ENCODE data around the gene TBPL2.
"Not testable (repeated sequence)": the region's sequence is repeated elsewhere in the genome, so short reads cannot be mapped to it uniquely, and the experiment has no call there.

TBPL2 gene

DNA sequence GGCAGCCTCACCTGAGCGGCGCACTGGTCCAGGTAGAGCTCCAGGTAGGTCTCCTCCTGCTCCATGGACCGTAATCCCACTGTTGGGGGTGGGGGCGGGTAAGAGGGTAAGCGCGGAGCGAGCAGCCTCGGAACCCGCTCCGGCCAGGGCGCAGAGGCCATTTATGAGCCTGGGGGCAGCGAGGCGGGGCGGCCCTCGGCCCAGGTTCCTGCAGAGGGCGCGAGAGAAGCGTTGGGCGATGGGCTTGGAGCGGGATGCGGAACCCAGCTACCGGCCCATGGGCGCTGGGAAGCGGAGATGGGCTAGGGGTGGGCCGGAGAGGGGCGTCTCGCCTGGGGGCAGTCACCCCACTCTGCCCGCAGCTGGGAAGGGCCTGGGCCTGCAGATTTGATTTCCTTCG is at the start of gene TBPL2:
Gene TBPL2 (minus strand): TSS at position 232 of the 400 bp plus-strand sequence. CDS start 167 bp downstream, at position 65.
- no peak for DNase-seq

DNA sequence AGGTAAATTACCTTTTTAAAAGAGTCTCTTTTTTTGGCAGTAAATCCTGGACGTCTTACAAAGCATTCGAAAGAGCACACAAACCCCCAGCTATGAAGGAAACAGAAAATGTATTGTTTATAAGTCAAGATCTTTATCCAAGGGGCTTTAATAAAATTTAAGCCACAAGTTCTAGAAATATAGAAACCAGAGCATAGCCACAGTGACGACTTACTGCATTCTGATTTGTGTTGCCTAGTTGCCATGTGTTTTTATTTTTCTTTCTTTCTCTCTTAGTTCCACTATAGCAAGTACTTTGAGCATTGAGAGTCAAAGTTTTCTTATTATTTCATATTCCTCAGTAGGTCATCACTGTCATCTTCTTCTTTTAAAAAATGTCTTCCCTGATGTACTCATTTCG is 47.8 kb upstream of the TBPL2 start:
- no peak for DNase-seq

DNA sequence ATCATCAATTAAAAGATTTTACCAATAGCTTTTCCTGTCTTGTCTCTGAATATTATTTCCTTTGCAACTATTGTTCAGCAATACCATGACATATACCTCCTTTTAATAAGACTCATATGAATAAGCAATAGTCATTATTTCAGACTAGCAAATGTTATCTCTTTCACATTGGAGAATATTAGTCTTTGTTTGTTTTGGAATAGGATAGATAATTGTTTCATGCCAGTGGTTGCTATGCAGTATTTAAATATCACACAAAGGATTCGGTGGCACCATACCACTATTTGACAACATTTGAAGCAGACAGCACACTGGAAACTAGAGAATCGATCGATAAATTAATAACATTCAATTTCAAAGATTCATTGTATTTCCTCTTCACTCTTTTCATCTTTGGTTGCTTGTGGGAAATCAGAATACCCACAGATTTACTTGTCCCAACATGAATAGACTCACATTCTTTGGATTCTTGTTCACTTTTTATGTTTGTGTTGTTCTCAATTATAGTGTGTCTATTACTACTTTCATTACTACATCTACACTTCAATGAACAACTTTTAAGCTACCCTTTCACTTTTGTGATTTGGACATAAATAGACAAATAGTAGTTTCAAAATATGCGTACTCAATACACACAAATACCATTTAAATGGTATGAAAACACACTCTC is 42.7 kb upstream of the TBPL2 start:
- no peak for DNase-seq

DNA sequence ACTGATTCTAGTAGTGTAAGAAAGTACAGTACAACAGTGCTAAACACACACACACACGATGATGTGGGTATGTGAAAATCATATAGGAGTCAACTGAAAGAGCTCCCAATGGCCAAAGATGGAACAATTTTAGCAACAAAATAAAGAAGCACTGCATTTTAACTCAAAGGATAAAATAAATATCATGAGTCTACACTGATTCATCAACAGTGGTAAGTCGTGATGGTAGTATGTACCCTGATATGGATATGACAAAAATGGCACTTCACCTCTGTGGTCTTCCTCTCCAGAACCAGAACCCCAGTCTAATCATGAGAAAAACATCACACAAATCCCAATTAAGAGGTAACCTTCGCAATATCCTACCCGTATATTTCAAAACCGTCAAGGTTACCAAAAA is 41.4 kb upstream of the TBPL2 start:
- DNase-seq, result no peak

DNA sequence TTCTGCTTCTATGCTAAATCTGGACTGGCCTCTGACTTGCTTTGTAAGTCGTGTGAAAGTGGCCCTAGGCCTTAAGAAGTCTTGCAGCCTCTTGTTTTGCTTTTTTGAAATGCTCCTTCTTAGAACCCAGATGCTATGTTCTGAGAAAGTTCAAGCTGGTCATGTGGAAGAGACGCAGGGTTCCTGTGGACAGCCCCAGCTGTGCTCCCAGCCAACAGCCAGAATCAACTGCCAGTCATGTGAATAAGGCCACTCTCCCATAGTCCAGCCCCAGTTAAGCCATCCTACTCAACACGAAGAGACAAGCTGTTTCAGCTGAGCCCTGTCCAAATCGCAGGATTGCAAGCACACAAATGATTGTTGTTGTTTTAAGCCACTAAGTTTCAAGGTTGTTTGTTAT is 37.3 kb upstream of the TBPL2 start:
- DNase-seq, result no peak

DNA sequence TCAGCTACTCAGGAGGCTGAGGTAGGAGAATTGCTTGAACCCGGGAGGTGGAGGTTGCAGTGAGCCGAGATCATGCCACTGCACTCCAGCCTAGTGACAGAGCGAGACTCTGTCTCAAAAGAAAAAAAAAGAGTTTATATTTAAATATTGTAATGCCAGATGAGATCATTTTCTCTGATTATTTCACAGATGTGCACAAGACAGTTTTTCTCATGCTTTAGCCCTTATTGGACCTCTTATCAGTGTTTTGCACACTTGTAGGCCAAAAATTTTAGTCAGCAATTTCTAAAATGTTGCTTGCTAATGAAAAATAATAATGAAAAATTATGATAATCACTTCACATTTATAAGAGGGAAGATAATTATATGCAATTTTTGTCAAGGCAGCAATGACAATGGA is 36.0 kb upstream of the TBPL2 start:
- not testable (repeated sequence) for DNase-seq

DNA sequence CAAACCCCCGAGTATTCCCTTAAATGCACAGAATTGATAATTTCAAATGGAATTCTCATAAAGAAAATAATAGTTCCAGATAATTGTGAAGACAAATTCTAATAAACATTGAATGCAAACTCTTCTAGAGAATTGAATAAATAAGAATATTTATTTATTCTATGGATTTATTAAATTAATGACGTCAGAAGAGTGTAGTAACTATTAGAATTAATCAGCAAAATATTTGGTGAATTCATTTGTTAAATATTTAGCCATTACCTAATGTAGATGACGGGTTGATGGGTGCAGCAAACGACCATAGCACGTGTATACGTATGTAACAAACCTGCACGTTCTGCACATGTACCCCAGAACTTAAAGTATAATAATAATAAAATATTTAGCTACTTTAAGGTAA is 33.4 kb upstream of the TBPL2 start:
- DNase-seq, result no peak

DNA sequence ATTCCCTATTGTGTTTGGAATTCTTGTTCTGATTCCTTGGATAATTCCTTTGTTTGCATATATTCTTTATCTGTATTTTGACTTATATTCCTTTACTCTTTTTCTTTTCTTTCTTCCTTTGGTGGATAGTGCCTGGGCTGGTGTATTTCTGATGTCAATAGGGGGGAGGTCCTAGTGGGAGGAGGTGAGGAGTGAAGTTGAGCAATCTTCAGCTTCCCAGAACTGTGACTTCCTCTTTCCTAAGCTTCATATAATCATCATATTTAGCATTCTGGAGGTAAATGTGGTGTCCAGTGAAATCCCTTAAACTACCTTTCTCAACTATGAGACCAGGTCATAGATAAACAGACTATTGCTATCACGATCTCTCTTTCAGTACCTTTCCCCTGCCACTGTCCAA is 29.6 kb upstream of the TBPL2 start:
- DNase-seq, result no peak

DNA sequence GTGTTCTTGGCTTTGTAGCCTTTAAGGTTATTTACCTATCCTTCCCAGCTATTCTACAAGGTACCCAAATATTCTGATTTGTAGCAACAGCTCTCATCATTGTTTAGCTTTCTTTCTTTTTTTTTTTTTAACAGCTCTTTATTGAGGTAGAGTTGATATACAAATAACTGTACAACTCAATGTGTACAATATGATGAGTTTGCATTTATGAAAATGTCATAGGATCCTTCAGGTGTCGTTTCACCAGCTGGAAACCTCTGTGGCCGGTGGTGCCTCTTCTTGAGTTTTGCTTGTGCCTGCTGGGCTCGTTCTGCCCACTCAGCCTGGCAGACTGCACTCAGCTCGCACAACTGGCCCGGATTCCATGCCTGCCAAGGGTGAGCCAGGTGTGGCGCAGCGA is 26.9 kb upstream of the TBPL2 start:
- DNase-seq, result no peak

DNA sequence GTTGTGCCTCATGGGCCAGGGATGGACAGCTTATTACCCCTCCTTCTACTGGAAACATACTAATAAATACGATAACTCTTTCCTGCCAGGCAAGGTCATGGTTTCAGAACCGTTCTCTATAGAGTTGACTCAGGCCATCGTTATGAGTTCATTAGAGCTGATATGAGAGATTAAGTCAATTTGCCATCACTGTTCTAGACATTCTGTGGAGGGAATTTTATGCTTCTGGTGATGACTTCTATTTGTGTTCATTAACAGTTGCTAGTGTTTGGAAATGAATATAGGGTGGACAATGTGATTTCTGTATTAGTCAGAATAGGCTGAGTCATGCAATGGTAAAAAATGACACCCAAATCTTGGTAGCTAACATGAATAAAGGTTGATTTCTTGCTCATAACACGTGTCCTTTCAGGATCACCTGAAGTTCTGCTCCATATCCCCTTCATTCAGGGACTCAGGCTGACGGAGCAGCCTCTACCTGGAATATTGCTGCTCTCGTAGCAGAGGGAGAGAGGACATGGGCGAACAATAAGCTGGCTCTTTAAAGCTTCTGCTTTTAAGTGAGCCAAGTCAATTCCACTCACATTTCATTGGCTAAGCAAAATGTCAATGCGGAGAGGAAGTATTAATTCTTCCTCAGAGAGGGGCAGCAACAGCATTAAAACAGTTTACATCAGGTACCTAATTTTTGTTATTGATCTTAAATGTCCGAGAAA is 18.5 kb upstream of the TBPL2 start:
- DNase-seq, result no peak

DNA sequence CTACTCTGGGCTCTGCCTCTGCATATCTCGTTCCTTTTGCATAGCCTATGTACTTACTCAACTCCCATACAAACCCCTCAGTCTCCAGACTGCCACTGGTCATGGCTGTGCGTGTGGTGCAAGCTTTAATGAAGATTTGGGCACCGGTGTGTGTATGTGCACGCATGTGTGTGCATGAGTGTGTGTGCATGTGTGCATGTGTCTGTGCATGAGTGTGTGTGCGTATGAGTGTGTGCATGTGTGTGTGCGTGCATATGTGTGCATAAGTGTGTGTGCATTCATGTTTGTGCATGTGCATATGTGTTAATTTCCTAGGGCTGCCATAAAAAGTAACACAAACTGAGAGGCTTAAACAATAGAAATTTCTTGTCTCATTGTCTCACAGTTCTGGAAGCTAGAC is 17.1 kb upstream of the TBPL2 start:
- DNase-seq, result no peak

DNA sequence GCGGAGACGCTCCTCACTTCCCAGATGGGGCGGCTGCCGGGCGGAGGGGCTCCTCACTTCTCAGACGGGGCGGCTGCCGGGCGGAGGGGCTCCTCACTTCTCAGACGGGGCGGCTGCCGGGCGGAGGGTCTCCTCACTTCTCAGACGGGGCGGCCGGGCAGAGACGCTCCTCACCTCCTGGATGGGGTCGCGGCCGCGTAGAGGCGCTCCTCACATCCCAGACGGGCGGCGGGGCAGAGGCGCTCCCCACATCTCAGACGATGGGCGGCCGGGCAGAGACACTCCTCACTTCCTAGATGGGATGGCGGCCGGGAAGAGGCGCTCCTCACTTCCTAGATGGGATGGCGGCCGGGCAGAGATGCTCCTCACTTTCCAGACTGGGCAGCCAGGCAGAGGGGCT is 16.0 kb upstream of the TBPL2 start:
- not testable (repeated sequence) for DNase-seq

DNA sequence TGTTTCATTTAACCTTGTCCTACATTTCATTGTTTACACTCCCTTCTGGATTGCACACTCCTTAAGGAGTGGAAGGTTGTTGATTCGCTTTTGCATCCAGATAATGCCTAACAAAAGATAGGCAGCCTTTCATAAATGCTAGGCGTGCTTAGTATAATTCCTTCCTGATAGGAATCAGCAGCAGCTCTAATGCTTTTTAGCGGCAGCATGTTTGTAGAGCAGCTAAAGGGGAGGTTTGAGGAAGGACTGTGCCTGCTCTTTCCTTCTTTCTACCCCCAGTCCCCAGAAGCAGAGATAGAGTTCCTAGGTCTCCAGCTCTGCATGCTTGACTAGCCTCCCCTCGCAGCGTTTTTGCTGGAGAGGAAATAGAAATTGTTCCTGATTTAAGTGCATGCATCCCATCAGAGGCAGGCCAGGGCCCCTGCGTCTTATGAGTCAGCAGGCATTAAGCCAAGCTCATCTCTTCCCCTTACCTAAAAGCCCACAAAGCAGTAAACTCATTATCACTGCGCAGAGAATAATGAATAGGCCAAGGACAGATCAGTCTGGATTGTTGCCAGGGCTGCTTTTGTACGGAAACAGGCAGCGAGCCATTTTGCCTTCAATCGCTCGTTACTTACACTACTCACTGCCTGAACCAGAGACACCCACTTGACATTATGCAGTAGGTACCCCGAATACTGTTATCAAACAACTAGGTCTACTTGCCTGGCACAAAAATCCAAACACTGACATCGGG is 14.0 kb upstream of the TBPL2 start:
- DNase-seq, result no peak

DNA sequence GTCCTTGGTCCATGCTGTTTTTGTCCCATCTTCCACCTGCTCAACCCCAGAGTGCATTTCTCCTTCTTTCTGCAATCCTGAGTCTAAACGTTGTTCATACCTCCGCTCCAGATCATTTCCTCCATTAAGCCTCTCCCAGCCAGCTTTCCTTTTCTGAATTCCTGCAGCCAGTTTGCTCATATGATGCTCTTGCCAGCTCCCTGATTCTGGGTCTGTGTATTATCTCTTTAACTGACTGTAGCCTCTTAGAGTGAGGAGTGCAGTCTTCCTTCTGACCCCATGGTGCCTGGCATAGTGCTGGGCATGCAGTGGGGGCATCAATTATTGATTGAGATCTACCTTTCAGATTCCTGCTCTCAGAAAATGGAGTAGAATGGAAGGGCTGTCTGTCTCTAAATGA is 11.5 kb upstream of the TBPL2 start:
- DNase-seq, result no peak

DNA sequence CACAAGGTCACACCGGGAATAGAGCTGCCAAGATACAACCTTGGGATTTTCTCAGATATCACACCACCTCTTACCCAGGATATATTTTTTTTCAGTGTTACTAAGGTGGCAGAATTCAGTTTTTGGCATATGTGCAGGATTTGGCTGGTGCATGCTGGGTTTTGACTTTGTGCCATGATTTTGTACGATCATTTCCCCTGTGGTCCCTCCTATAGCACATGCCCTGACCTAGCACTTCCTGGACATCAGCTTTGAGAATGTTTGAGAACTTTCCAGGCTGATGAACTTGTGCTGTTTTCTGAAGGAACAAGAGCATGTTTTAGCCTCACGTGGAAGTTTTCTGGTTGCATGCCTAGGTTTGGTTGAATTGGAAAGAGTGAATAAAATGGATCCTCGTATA is 11.0 kb upstream of the TBPL2 start:
- no peak for DNase-seq

DNA sequence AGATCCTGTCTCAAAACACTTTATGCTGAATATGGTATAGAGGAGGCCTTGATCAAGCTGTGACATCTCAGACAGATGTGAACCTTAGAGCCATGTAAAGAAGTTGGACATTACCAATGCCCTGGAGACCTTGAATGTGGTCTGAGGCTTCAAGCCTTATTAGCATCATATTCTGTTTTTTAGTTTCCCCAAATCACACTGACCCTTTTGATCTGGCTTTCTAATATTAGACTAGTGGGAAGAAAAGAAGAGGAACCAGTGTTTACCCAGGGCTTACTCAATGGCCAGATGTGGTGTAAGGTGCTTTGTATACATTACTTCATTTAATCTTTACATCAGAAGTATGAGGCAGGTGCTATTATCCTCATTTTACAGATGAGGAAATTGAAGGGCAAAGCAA is 10.6 kb upstream of the TBPL2 start:
- DNase-seq, result no peak

DNA sequence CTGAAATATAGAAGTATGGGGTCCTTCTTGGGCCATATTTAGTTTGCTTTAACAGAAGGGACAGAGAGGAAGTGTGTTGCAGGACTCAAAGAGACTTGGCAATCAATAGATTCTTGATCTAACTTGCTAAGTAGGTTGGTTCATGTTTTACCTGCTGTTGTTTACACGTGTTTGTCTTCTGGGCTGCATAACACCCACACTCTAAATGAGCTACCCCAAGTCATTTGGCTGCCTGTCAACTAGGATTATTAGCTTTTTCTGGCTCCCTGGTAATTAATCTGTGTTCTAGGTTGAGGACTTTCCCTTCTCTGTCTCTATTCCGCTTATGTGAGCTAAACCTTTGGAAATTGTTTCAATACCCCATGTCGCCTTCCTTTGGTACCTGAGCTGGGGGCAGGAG is 10.1 kb upstream of the TBPL2 start:
- no peak for DNase-seq

DNA sequence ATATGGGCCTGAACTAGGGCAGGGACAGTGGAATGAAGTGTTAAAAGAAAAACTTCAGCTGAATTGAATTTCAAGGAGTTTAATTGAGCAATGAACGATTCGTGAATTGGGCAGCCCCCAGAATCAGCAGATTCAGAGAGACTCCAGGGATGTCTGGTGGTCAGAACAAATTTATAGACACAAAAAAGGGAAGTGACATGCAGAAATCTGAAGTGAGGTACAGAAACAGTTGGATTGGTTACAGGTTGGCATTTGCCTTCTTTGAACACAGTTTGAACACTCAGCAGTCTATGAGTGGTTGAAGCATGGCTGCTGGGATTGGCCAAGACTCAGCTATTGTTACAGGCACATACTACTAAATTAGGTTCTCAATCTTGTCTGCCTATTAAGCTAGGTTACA is 9.7 kb upstream of the TBPL2 start:
- no peak for DNase-seq

DNA sequence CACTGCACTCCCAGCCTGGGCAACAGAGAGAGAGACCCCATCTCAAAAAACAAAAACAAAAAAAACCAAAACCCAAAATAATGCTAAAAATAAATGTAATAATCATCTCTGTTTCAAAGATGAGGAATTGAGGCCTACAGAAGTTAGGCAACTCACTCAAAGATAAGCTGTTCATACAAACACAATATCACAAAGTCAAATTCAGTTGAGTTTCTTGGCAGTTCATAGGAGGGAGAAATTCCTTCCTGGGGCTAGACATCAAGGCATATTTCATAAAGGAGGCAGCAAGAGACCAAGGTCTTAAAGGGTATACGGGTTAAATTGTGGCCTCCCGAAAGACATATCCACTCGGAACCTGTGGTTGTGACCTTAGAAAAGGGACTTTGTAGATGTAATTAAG is 8.7 kb upstream of the TBPL2 start:
- no peak for DNase-seq

DNA sequence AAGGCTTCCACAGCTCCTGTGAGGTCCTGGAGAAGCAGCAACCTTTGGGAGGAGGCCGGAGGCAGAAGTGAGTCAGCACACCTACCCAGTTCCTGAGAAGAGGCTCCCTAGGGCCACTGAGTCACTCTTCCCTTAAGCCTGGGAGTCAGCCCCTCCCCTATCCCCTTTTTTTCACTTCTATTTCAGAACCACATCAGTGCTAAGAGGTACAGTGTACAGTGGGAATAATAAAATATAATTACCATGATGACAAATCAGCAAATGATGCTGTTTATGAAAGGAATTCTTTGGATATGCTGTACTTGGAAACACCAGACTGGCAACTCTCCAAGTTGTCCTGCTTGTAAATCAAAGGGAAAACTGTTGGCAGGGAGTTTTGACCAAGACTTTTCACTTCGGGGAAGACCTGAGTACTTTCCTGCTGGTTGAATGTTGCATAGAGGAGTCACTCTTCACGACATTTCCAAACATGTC is 7.8 kb upstream of the TBPL2 start:
- no peak for DNase-seq

DNA sequence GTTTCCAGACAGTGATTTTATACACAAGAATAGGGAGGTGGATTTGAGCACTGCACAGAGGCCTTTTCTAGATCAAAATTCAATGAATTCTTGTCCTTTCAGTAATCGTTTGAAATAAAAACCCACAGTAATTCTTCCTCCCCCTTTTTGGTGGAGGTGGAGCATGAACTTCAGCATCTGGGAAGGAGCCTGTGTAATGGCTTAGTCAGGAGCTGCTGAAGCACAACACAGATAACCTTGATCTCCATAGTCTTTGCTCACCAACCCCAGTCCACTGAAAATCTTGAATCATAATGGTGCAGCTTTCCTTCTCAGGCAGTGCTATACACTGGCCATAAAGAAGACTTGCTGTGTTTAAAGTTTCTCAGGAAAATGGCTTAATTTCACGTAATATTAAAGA is 6.4 kb upstream of the TBPL2 start:
- DNase-seq, result no peak

DNA sequence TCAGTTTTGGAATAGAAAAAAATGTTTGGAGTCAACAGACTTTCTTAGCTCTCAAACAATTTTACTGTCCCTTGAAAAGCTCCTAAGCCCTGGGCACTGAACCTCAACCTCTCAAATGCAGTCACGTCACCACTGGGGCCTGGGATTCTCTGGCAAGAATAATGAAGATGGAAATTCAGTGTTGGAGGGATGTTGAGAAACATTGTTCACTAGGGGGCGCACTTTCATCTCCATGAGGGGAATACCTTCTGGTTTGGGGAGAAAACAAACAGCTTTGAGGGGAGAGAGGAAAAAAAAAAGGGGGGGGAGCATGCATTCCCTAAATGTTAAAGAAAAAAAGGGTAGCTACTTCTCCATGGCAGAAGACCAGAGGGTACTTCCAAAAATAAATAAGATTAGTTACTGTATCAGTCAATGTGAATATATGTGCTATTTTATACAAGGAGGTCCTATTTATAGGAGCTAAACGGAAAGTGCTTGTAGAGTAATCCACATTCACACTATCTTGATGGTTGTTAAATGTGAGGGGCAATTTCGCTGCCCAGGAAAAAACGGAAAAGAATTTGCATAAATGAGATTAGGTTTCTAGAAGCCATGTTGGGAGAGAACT is 5.8 kb upstream of the TBPL2 start:
- DNase-seq, result no peak

DNA sequence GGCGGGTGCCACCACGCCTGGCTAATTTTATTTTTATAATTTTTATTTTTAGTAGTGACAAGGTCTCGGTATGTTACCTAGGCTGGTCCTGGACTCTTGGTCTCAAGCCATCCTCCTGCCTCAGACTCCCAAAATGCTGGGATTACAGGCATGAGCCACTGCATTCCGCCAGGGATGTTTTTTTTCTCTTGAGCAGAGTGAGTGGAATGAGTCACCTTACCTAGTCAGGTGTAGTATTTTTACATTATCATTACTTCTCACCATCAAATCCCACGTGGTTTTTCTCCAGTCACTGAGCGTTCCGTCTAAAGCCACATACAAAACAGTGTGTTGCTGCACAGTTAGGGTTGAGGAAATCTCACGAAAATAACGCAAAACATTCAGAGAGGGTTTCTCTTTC is 870 bp upstream of the TBPL2 start:
- no peak for DNase-seq
